HepG2 (cell line): ENCODE data around the gene APOA1. TPM values are rescaled to one million over a fixed set of nuclear protein-coding genes. Genes with fewer than 3 reads are reported as not detected.

Experiments used
- BCL6 ChIP-seq: IDR thresholded peaks from 2 replicates; pipeline ENCODE4 v1.6.1; 2016; ENCODE audit warnings: missing genetic modification reagents, missing compliant biosample characterization
- CHCHD3 ChIP-seq: sonication (generic); formaldehyde crosslinking; IDR thresholded peaks from 2 replicates; pipeline ENCODE4 v1.8.0; 2022; ENCODE audit warnings: mild to moderate bottlenecking, missing genetic modification reagents, moderate library complexity
- CHD4 ChIP-seq: fragments of 200-600 bp; sonication (generic); IDR thresholded peaks from 2 replicates; pipeline ENCODE4 v1.7.0; 2017; ENCODE audit warnings: mild to moderate bottlenecking, low read length, borderline replicate concordance
- HNRNPUL1 ChIP-seq: fragments of 200-400 bp; formaldehyde crosslinking; IDR thresholded peaks from 2 replicates; pipeline ENCODE4 v1.6.1; 2017; ENCODE audit warnings: low read depth, mild to moderate bottlenecking, low read length, moderate library complexity
- KAT7 ChIP-seq: IDR thresholded peaks from 2 replicates; pipeline ENCODE4 v1.6.1; 2018; ENCODE audit warnings: borderline replicate concordance, missing compliant biosample characterization
- KLF15 ChIP-seq: sonication (generic); formaldehyde crosslinking; IDR thresholded peaks from 2 replicates; pipeline ENCODE4 v1.8.1; 2023; ENCODE audit warnings: borderline replicate concordance, mild to moderate bottlenecking, inconsistent platforms, missing genetic modification reagents, mixed read lengths
- MAF1 ChIP-seq: sonication (generic); formaldehyde crosslinking; IDR thresholded peaks from 2 replicates; pipeline ENCODE4 v1.5.0; 2020; ENCODE audit warnings: missing genetic modification reagents, borderline replicate concordance
- NFIC ChIP-seq: IDR thresholded peaks from 2 replicates; pipeline ENCODE4 v1.6.1; 2012; ENCODE audit warnings: mild to moderate bottlenecking, low read length, inconsistent platforms
- RBFOX2 ChIP-seq: fragments of 200-400 bp; formaldehyde crosslinking; IDR thresholded peaks from 2 replicates; pipeline ENCODE4 v1.6.1; 2017; ENCODE audit warnings: low read depth, mild to moderate bottlenecking, low read length
- RNF2 ChIP-seq: fragments of 450-650 bp; conservative IDR thresholded peaks from 2 replicates; pipeline ENCODE4 v1.6.1; 2016; ENCODE audit warnings: low read depth
- SOX6 ChIP-seq, 2 experiments: fragments of 450-650 bp in 1 of 2; sonication (generic) in 1 of 2; formaldehyde crosslinking in 1 of 2; IDR thresholded peaks; 2 replicates each; pipeline versions ENCODE4 v1.4.0 to v1.6.1; 2017 to 2020; ENCODE audit warnings: antibody characterized with exemption in 1 of 2, mild to moderate bottlenecking in 1 of 2, missing genetic modification reagents in 1 of 2
- ZFP37 ChIP-seq: sonication (generic); formaldehyde crosslinking; IDR thresholded peaks from 2 replicates; pipeline ENCODE4 v1.4.0; 2020; ENCODE audit warnings: missing genetic modification reagents, borderline replicate concordance
- ZKSCAN5 ChIP-seq: sonication (generic); formaldehyde crosslinking; IDR thresholded peaks from 2 replicates; pipeline ENCODE4 v1.5.1; 2020; ENCODE audit warnings: mild to moderate bottlenecking, missing genetic modification reagents
- ZNF430 ChIP-seq: sonication (generic); formaldehyde crosslinking; IDR thresholded peaks from 2 replicates; pipeline ENCODE4 v1.9.0; 2021; ENCODE audit warnings: mild to moderate bottlenecking, missing genetic modification reagents
- ZNF441 ChIP-seq: sonication (generic); formaldehyde crosslinking; IDR thresholded peaks from 2 replicates; pipeline ENCODE4 v1.7.0; 2021; ENCODE audit warnings: missing genetic modification reagents, borderline replicate concordance
- polyA plus RNA-seq, 8 experiments: library from polyadenylated mRNA; depleted of rRNA in 3 of 8; stranded (reverse) in 7 of 8; unstranded in 1 of 8; fragments of >200 nt; fragmentation: Illumina TruSeq in 4 of 8; extraction: Trizol in 4 of 8; gene quantifications; 2 replicates each; pipeline versions ENCODE4 v1.2.1 to v1.2.3, GENCODE V29; 2011 to 2016; ENCODE audit warnings: low read depth in 4 of 8, missing spikeins in 1 of 8, mixed read lengths in 1 of 8; ENCODE audit not compliant: insufficient read depth in 1 of 8
- total RNA-seq, 5 experiments: library from RNA; depleted of rRNA; stranded (reverse); fragments of >200 nt; fragmentation: Illumina TruSeq; extraction: Trizol; gene quantifications; 2 replicates each; pipeline ENCODE4 v1.2.3, GENCODE V29; 2016; ENCODE audit warnings: low read depth in 1 of 5
- TF ChIP-seq, protein P1 (sequence below): sonication (generic); formaldehyde crosslinking; IDR thresholded peaks from 2 replicates; pipeline ENCODE4 v1.8.0; 2022; ENCODE audit warnings: missing genetic modification reagents, mild to moderate bottlenecking, inconsistent platforms, borderline replicate concordance
- TF ChIP-seq, protein P2 (sequence below): sonication (generic); formaldehyde crosslinking; IDR thresholded peaks from 2 replicates; pipeline ENCODE4 v1.5.0; 2020; ENCODE audit warnings: mild to moderate bottlenecking, missing genetic modification reagents
- TF ChIP-seq, protein P3 (sequence below): sonication (generic); formaldehyde crosslinking; IDR thresholded peaks from 2 replicates; pipeline ENCODE4 v1.8.1; 2022; ENCODE audit warnings: low read depth, mild to moderate bottlenecking, missing genetic modification reagents

Gene APOA1
- total and polyA plus RNA-seq, 2 of the 13 experiments (the other 11 are each of a cell fraction or from before 2014, with no cell fraction given): 1,973 to 5,485 TPM

DNA sequence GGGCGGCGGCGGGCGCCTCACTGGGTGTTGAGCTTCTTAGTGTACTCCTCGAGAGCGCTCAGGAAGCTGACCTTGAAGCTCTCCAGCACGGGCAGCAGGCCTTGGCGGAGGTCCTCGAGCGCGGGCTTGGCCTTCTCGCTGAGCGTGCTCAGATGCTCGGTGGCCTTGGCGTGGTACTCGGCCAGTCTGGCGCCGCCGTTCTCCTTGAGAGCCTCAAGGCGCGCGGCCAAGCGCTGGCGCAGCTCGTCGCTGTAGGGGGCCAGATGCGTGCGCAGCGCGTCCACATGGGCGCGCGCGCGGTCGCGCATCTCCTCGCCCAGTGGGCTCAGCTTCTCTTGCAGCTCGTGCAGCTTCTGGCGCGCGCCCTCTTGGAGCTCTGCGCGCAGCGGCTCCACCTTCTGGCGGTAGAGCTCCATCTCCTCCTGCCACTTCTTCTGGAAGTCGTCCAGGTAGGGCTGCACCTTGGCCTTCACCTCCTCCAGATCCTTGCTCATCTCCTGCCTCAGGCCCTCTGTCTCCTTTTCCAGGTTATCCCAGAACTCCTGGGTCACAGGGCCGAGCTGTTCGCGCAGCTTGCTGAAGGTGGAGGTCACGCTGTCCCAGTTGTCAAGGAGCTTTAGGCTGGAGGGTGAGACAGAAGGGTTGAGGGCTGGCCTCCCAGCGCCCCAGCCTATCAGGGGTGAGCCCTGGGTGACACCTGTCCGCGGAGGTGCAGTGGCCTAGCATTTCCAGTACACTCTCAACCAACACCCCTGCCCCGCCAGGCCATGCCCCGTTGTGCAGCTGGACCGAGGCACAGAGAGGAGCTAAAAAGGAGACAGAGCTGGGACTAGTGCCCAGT is 1.4 kb downstream of the APOA1 start (continued):
- no peak for TF ChIP-seq BCL6
- TF ChIP-seq, protein P1, sequence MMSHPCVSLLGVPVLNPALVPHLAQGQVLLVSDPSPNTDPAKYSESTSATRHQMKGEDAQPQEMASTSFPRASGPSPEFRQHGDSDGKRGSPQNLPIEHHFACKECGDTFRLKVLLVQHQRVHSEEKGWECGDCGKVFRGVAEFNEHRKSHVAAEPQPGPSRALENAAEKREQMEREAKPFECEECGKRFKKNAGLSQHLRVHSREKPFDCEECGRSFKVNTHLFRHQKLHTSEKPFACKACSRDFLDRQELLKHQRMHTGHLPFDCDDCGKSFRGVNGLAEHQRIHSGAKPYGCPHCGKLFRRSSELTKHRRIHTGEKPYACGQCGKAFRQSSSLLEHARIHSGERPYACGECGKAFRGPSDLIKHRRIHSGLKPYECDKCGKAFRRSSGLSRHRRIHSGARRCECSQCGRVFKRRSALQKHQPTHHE: no peak
- TF ChIP-seq ZNF441 (CRISPR knock-in tag): peak; percentile 75; the same call in 1 of the 2 replicates
- peak; percentile 42; the same call in 1 of the 2 replicates for TF ChIP-seq KLF15 (CRISPR knock-in tag)
- no peak for TF ChIP-seq SOX6 (IDR thresholded peaks at IDR 0.05)
- TF ChIP-seq SOX6 (CRISPR knock-in tag; IDR thresholded peaks at IDR 0.05): peak; percentile 44
- TF ChIP-seq NFIC: no peak
- TF ChIP-seq CHCHD3: peak; percentile 34; the same call in 1 of the 2 replicates
- 0 out of 2 replicates have a peak, but pooled peaks have one; percentile 7 for TF ChIP-seq MAF1
- no peak for TF ChIP-seq RNF2
- TF ChIP-seq ZFP37 (CRISPR knock-in tag): 0 out of 2 replicates have a peak, but pooled peaks have one; percentile 70
- peak; percentile 64; the same call in 1 of the 2 replicates for TF ChIP-seq ZKSCAN5 (CRISPR knock-in tag)
- TF ChIP-seq, protein P2, sequence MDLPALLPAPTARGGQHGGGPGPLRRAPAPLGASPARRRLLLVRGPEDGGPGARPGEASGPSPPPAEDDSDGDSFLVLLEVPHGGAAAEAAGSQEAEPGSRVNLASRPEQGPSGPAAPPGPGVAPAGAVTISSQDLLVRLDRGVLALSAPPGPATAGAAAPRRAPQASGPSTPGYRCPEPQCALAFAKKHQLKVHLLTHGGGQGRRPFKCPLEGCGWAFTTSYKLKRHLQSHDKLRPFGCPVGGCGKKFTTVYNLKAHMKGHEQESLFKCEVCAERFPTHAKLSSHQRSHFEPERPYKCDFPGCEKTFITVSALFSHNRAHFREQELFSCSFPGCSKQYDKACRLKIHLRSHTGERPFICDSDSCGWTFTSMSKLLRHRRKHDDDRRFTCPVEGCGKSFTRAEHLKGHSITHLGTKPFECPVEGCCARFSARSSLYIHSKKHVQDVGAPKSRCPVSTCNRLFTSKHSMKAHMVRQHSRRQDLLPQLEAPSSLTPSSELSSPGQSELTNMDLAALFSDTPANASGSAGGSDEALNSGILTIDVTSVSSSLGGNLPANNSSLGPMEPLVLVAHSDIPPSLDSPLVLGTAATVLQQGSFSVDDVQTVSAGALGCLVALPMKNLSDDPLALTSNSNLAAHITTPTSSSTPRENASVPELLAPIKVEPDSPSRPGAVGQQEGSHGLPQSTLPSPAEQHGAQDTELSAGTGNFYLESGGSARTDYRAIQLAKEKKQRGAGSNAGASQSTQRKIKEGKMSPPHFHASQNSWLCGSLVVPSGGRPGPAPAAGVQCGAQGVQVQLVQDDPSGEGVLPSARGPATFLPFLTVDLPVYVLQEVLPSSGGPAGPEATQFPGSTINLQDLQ (CRISPR knock-in tag): no peak
- peak; percentile 95 for TF ChIP-seq RBFOX2
- TF ChIP-seq HNRNPUL1: no peak
- peak; percentile 79 for TF ChIP-seq ZNF430 (CRISPR knock-in tag)
- TF ChIP-seq, protein P3, sequence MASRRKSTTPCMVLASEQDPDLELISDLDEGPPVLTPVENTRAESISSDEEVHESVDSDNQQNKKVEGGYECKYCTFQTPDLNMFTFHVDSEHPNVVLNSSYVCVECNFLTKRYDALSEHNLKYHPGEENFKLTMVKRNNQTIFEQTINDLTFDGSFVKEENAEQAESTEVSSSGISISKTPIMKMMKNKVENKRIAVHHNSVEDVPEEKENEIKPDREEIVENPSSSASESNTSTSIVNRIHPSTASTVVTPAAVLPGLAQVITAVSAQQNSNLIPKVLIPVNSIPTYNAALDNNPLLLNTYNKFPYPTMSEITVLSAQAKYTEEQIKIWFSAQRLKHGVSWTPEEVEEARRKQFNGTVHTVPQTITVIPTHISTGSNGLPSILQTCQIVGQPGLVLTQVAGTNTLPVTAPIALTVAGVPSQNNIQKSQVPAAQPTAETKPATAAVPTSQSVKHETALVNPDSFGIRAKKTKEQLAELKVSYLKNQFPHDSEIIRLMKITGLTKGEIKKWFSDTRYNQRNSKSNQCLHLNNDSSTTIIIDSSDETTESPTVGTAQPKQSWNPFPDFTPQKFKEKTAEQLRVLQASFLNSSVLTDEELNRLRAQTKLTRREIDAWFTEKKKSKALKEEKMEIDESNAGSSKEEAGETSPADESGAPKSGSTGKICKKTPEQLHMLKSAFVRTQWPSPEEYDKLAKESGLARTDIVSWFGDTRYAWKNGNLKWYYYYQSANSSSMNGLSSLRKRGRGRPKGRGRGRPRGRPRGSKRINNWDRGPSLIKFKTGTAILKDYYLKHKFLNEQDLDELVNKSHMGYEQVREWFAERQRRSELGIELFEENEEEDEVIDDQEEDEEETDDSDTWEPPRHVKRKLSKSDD (CRISPR knock-in tag): 0 out of 2 replicates have a peak, but pooled peaks have one; percentile 18
- TF ChIP-seq KAT7 (CRISPR knock-in tag): peak; percentile 55; the same call in 1 of the 2 replicates
- TF ChIP-seq CHD4: no peak
